ENCODE data around the gene SIDT2. TPM values are rescaled to one million over a fixed set of nuclear protein-coding genes. Genes with fewer than 3 reads are reported as not detected.
A peak's percentile ranks its signal among the peaks of the same experiment; 100 is the strongest.

Gene SIDT2
- total RNA-seq, 4 donors from 2014 or later = 15.3 to 50.1 (median 33.6) TPM

- H3K9me3 ChIP-seq = no peaks in the 10 kb centered on the region
Measured at GRCh38 chr11:117195258-117195657, 16.7 kb downstream of the SIDT2 start.

GRCh38 chr11:117195761-117196160 is 17.2 kb downstream of the SIDT2 start:
- Histone ChIP-seq H3K9me3 (no peaks in the 10 kb centered on the region), H3K4me1 (peaks cover 0 to 33% (median 8%) of the 10 kb centered on the region in 3 donors), H3K27me3 (no peaks in the 10 kb centered on the region), H3K27ac (peak overlapping the region in 2 of 4 donors; percentile 97), H3K36me3 (peaks cover 0 to 56% of the 10 kb centered on the region in 2 donors), H3K4me3 (no peak overlapping the region)
- 100% methylated on average over 1 of the region's 19 CpGs for WGBS, 2 donors (ENCODE audit: low coverage in 1 of 2)
- TF ChIP-seq EP300 (IDR thresholded peaks at IDR 0.05) (no peak), CTCF (IDR thresholded peaks at IDR 0.05) (no peak), POLR2AphosphoS5 (IDR thresholded peaks at IDR 0.05) (no peak), POLR2A (IDR thresholded peaks at IDR 0.05) (no peak)
- ATAC-seq = no peak

More at GRCh38 chr11:117195258-117195657, 16.7 kb downstream of the SIDT2 start:
- no peak for ATAC-seq
- Histone ChIP-seq H3K27ac (peak overlapping the region in 2 of 4 donors; percentile 22 to 97), H3K4me1 (peaks cover 0 to 33% (median 8%) of the 10 kb centered on the region in 3 donors), H3K36me3 (peaks cover 0 to 61% of the 10 kb centered on the region in 2 donors), H3K4me3 (no peak overlapping the region), H3K27me3 (no peaks in the 10 kb centered on the region)
- TF ChIP-seq POLR2AphosphoS5 (IDR thresholded peaks at IDR 0.05) (no peak), EP300 (IDR thresholded peaks at IDR 0.05) (no peak), CTCF (IDR thresholded peaks at IDR 0.05) (no peak), POLR2A (IDR thresholded peaks at IDR 0.05) (no peak)
- WGBS, 2 donors (ENCODE audit: low coverage in 1 of 2) = 86 to 88% methylated on average over 3 to 4 of the region's 4 CpGs

GRCh38 chr11:117197006-117197405 is 18.5 kb downstream of the SIDT2 start:
- H3K9me3 ChIP-seq = no peaks in the 10 kb centered on the region
- no peak for ATAC-seq
- H3K27me3 ChIP-seq = no peaks in the 10 kb centered on the region
- TF ChIP-seq POLR2AphosphoS5 (IDR thresholded peaks at IDR 0.05) = no peak
- no peak for TF ChIP-seq EP300 (IDR thresholded peaks at IDR 0.05)
- no peak for TF ChIP-seq CTCF (IDR thresholded peaks at IDR 0.05)
- TF ChIP-seq POLR2A (IDR thresholded peaks at IDR 0.05) = no peak
- H3K4me1 ChIP-seq = peaks cover 0 to 43% (median 8%) of the 10 kb centered on the region in 3 donors
- peak overlapping the region in 3 of 4 donors; percentile 97 to 99 (median 97) for H3K27ac ChIP-seq
- no peak overlapping the region for H3K4me3 ChIP-seq
- WGBS, 2 donors (ENCODE audit: low coverage in 1 of 2) = 100% methylated on average over 2 of the region's 7 CpGs; no CpG with 5 or more reads in 1 of the 2 donors
- H3K36me3 ChIP-seq = peaks cover 0 to 50% of the 10 kb centered on the region in 2 donors

GRCh38 chr11:117197516-117198456 is 19.2 kb downstream of the SIDT2 start:
- peaks cover 0 to 50% (median 8%) of the 10 kb centered on the region in 3 donors for H3K4me1 ChIP-seq
- H3K27ac ChIP-seq = peak overlapping the region; percentile 97 to 99 (median 98)
- no peaks in the 10 kb centered on the region for H3K27me3 ChIP-seq
- TF ChIP-seq EP300 (IDR thresholded peaks at IDR 0.05) (no peak), POLR2A (IDR thresholded peaks at IDR 0.05) (peak; percentile 69 to 71), CTCF (IDR thresholded peaks at IDR 0.05) (peak in 3 of 4 experiments; percentile 78 to 90 (median 85)), POLR2AphosphoS5 (IDR thresholded peaks at IDR 0.05) (peak; percentile 94)
- H3K4me3 ChIP-seq = peak overlapping the region; percentile 35 to 73
- H3K9me3 ChIP-seq = no peaks in the 10 kb centered on the region
- ATAC-seq = peak; percentile 64
- peaks cover 0 to 48% of the 10 kb centered on the region in 2 donors for H3K36me3 ChIP-seq
- 17% methylated on average over 1 of the region's 17 CpGs; no CpG with 5 or more reads in 1 of the 2 donors for WGBS, 2 donors (ENCODE audit: low coverage in 1 of 2)

Measured in gastroesophageal sphincter (tissue), 4 donors.